AG09309 (cell line): ENCODE results near the gene KBTBD2.
"Not testable (repeated sequence)": the region's sequence is repeated elsewhere in the genome, so short reads cannot be mapped to it uniquely, and the experiment has no call there.

Experiments
- DNase-seq: peaks from one replicate; pipeline ENCODE4 v3.0.0-alpha.2; 2010; ENCODE audit warnings: low read depth
- H3K4me3 ChIP-seq: 2 replicates; pipeline ENCODE4 v1.5.1; 2011; ENCODE audit warnings: mild to moderate bottlenecking, low read depth, low read length, moderate library complexity; ENCODE audit not compliant: control insufficient read depth
- TF ChIP-seq, protein P1 (sequence below): IDR thresholded peaks from 2 replicates; pipeline ENCODE4 v1.5.1; 2011; ENCODE audit warnings: mild to moderate bottlenecking, low read depth, low read length, inconsistent platforms; ENCODE audit not compliant: insufficient read depth, control insufficient read depth; ENCODE audit errors: missing control alignments

KBTBD2 gene

DNA sequence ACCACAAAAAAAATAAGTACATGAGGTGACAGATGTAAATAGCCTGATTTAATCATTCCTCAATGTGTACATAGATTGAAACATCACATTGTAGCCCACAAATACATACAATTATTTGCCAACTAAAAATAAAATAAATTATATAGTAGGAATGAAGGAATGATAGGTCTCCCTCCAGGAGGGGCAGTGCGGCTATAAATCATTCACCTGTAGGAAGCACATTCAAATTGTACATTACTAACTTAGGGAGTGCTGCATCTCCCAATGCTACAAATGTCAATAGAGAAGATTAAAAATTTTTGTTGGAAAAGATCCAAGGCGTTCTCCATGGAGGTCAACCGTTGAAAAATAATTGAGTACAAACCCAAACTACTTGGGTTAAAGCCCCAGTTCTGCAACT is 4.2 kb downstream of the KBTBD2 start:
- no peak overlapping the region for H3K4me3 ChIP-seq
- TF ChIP-seq, protein P1, sequence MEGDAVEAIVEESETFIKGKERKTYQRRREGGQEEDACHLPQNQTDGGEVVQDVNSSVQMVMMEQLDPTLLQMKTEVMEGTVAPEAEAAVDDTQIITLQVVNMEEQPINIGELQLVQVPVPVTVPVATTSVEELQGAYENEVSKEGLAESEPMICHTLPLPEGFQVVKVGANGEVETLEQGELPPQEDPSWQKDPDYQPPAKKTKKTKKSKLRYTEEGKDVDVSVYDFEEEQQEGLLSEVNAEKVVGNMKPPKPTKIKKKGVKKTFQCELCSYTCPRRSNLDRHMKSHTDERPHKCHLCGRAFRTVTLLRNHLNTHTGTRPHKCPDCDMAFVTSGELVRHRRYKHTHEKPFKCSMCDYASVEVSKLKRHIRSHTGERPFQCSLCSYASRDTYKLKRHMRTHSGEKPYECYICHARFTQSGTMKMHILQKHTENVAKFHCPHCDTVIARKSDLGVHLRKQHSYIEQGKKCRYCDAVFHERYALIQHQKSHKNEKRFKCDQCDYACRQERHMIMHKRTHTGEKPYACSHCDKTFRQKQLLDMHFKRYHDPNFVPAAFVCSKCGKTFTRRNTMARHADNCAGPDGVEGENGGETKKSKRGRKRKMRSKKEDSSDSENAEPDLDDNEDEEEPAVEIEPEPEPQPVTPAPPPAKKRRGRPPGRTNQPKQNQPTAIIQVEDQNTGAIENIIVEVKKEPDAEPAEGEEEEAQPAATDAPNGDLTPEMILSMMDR = no peak
- no peak for DNase-seq

DNA sequence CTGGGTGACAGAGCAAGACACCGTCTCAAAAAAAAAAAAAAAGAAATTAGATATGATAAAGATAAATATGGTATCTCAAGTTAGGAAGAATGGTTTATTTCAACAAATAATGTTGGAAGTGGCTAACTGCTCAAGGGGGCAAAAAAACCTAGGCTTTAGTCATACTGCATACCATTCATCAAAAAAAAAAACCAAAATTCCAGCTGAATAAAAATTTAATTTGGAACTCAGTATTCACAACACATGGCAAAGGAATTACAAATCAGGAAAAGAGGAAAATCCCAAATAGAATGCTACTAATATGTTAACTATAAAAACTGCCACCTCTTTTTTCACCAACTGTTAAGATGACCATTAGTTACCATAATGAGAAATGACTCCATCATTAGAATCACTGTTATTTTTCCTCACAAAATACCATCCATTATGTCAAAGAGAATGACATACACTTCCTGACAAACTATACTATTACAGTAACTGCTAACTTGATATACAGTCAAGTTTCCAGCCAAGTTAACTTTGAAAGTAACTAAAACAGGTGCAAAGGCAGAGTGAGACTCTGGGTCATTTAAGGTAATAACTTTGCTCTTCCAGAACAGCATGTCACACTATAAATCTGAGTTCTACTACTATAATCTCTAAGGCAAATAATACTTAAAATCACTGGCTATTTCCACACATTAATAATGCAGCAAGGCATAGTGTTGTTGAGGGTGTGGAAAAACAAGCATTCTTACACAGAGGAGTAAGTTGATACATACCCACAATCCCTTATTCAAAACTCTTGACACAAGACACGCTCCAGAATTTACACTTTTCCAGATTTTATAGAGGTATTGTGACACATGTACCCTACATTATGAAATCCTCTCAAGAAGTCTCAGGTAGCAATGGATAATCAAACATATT is 10.2 kb downstream of the KBTBD2 start:
- TF ChIP-seq, protein P1 = no peak
- DNase-seq = no peak
- H3K4me3 ChIP-seq = no peak overlapping the region

DNA sequence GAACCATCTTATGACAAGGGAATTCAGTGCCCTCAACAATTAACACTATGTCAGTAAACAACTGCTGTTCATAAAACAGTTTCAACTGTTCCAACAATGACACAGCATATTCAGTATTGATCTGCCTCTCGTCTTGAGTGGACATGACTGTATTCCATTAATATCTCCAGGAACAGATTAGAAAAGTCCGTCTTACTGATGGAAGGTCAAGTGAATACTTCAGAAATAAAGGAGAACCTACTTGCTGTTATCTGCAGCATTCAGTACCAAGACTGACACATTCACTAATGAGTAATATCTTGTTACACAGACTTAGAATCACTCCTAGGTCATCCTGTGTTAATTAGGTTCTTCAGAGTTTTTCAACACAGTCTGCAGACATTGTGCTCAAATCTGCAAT is 12.1 kb downstream of the KBTBD2 start:
- DNase-seq = no peak
- no peak overlapping the region for H3K4me3 ChIP-seq
- TF ChIP-seq, protein P1 = no peak

DNA sequence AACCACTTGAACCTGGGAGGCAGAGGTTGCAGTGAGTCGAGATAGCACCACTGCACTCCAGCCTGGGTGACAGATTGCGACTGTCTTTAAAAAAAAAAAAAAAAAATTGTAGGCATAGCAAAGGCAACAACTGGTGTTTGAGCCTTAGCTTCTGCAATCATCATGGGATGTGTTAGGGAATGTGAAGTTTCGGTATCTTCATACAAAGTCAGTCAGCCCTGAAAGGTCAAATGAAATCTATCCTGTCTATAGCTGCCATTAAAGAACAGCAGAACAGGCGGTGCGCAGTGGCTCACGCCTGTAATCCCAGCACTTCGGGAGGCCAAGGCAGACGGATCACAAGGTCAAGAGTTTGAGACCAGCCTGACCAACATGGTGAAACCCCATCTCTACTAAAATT is 13.5 kb downstream of the KBTBD2 start:
- not testable (repeated sequence) for H3K4me3 ChIP-seq, DNase-seq

DNA sequence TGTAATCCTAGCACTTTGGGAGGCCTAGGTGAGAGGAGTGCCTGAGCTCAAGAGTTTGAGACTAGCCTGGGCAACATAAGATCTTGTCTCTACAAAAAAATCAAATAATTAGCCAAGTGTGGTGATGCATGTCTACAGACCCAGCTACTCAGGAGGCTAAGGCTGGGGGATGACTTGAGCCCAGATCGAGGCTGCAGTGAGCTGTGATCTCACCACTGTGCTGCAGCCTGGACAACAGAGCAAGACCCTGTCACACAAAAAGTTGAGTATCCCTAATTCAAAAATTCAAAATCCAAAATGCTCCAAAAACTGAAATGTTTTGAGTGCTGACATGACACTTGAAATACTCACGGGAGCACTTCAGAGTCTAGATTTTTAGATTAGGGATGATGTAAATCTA is 19.1 kb downstream of the KBTBD2 start:
- no peak for DNase-seq
- no peak overlapping the region for H3K4me3 ChIP-seq
- TF ChIP-seq, protein P1 = no peak

DNA sequence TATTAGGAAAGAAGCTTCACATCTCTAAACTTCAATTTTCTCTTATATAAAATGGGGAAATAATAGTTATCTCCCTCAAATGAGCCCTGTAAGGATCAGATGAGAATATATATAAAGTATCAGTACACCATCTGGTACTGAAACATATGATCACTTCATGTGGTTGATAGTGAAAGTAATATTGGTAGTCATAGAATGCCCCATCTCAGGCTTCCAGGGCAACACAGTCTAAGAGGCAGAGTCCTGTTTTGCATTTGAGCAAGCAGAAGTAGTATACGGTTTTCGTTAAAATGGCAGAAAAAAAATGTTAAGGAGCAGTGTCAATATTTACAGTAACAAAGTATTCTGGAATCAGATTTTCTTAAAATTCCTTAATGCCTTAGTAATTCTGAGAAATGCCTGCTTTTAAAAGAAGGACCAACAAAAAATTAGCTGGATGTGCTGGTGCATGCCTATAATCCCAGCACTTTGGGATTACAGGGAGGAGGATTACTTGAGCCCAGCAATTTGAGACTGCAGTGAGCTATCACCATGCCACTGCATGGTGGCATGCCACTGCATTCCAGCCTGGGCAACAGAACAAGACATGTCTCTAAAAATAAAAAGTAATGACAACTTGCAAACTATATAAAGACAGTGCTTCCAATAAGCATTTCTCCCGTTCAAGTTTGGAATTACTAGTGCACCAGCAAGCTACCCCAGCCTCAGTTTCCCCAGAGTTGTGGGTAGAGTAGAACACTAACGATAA is 19.8 kb downstream of the KBTBD2 start:
- TF ChIP-seq, protein P1 = no peak
- no peak for DNase-seq
- H3K4me3 ChIP-seq = no peak overlapping the region

DNA sequence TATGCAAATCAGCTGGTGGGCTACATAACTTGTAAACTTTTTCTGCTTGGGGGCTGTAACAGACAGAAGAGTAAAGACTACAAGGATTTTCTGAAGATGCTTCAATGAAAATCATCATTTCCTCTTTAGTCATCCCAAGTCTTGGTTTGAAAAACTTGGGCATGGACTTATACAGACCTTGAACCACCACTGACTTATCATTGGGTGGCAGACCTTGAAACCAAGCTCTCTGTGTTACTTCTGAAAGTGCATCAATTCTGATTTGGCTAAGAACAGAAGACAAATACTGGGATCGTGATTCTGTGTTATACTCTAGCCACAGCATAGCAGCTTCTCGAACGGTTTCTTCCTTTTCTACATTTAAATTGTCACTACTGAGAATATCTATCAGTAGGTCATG is 21.3 kb downstream of the KBTBD2 start:
- H3K4me3 ChIP-seq = no peak overlapping the region
- no peak for DNase-seq
- TF ChIP-seq, protein P1 = no peak
